ENCODE data around the gene ANXA7. TPM values are rescaled to one million over a fixed set of nuclear protein-coding genes. Genes with fewer than 3 reads are reported as not detected.

Gene ANXA7
- polyA plus RNA-seq, 1 experiment: 134 TPM

- no peak overlapping the region for H3K4me3 ChIP-seq (ENCODE audit: low read depth, low read length)
- no peaks in the 10 kb centered on the region for H3K36me3 ChIP-seq (ENCODE audit: control insufficient read depth, insufficient read depth, low read length)
- no peaks in the 10 kb centered on the region for H3K27me3 ChIP-seq (ENCODE audit: control insufficient read depth, insufficient read depth, low read length)
- ChIA-PET POLR2A (no interaction called here), CTCF (no interaction called here)
- DNase-seq (ENCODE audit: low read depth): no peak
- TF ChIP-seq, protein P1, sequence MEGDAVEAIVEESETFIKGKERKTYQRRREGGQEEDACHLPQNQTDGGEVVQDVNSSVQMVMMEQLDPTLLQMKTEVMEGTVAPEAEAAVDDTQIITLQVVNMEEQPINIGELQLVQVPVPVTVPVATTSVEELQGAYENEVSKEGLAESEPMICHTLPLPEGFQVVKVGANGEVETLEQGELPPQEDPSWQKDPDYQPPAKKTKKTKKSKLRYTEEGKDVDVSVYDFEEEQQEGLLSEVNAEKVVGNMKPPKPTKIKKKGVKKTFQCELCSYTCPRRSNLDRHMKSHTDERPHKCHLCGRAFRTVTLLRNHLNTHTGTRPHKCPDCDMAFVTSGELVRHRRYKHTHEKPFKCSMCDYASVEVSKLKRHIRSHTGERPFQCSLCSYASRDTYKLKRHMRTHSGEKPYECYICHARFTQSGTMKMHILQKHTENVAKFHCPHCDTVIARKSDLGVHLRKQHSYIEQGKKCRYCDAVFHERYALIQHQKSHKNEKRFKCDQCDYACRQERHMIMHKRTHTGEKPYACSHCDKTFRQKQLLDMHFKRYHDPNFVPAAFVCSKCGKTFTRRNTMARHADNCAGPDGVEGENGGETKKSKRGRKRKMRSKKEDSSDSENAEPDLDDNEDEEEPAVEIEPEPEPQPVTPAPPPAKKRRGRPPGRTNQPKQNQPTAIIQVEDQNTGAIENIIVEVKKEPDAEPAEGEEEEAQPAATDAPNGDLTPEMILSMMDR (IDR thresholded peaks at IDR 0.05; ENCODE audit: insufficient read depth, low read depth, low read length): no peak
Measured at GRCh38 chr10:73408061-73408460, 5.8 kb downstream of the ANXA7 start.

- CTCF ChIA-PET: no interaction called here
- H3K4me3 ChIP-seq (ENCODE audit: low read depth, low read length): no peak overlapping the region
- H3K36me3 ChIP-seq (ENCODE audit: control insufficient read depth, insufficient read depth, low read length): no peaks in the 10 kb centered on the region
- POLR2A ChIA-PET: no interaction called here
- no peak for DNase-seq (ENCODE audit: low read depth)
- TF ChIP-seq, protein P1 (IDR thresholded peaks at IDR 0.05; ENCODE audit: insufficient read depth, low read depth, low read length): no peak
- no peaks in the 10 kb centered on the region for H3K27me3 ChIP-seq (ENCODE audit: control insufficient read depth, insufficient read depth, low read length)
Measured at GRCh38 chr10:73407495-73407894, 6.4 kb downstream of the ANXA7 start.

DNA sequence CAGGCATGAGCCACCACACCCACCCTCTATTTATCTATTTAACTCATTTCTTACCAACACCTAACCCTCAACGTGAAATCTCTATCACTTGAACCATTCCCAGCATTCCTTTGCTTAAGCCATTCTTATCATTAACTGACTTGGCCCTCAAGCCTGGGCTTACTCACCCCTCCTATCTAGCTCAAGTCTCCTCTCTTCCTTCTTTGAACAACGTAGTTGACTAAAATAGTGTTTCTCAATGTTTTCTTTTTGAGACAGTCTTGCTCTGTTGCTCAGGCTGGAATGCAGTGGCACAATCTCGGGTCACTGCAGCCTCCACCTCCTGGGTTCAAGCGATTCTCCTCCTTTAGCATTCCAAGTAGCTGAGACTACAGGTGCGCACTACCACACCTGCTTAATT is 7.0 kb downstream of the ANXA7 start:
- TF ChIP-seq, protein P1 (IDR thresholded peaks at IDR 0.05; ENCODE audit: insufficient read depth, low read depth, low read length): no peak
- ChIA-PET POLR2A (no interaction called here), CTCF (no interaction called here)
- Histone ChIP-seq H3K4me3 (ENCODE audit: low read depth, low read length) (no peak overlapping the region), H3K27me3 (ENCODE audit: control insufficient read depth, insufficient read depth, low read length) (no peaks in the 10 kb centered on the region), H3K36me3 (ENCODE audit: control insufficient read depth, insufficient read depth, low read length) (no peaks in the 10 kb centered on the region)
- DNase-seq (ENCODE audit: low read depth): no peak

- Histone ChIP-seq H3K36me3 (ENCODE audit: control insufficient read depth, insufficient read depth, low read length) (no peaks in the 10 kb centered on the region), H3K27me3 (ENCODE audit: control insufficient read depth, insufficient read depth, low read length) (no peaks in the 10 kb centered on the region), H3K4me3 (ENCODE audit: low read depth, low read length) (no peak overlapping the region)
- TF ChIP-seq, protein P1 (IDR thresholded peaks at IDR 0.05; ENCODE audit: insufficient read depth, low read depth, low read length): no peak
- POLR2A ChIA-PET: no interaction called here
- CTCF ChIA-PET: no interaction called here
- DNase-seq (ENCODE audit: low read depth): no peak
Measured at GRCh38 chr10:73405556-73405955, 8.3 kb downstream of the ANXA7 start.

DNA sequence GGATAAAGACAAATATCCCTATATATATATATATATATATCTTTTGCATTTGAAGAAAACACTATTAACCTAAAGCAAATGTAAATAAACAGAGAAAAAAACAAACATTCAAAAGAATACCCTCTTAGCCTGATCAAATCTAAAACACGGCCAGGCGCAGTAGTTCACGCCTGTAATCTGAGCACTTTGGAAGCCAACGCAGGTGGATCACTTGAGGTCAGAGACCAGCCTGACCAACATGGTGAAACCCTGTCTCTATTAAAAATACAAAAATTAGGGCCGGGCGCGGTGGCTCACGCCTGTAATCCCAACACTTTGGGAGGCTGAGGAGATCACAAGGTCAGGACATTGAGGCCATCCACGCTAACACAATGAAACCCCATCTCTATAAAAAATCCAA is 9.2 kb downstream of the ANXA7 start:
- CTCF ChIA-PET: interaction anchor here (0.6 kb wide), 1 partner anchor 9 kb away, joined by 3 read pairs; no protein-coding TSS in a partner anchor

More for the DNA sequence above, 9.2 kb downstream of the ANXA7 start:
- no peaks in the 10 kb centered on the region for H3K36me3 ChIP-seq (ENCODE audit: control insufficient read depth, insufficient read depth, low read length)
- H3K4me3 ChIP-seq (ENCODE audit: low read depth, low read length): no peak overlapping the region
- POLR2A ChIA-PET: no interaction called here
- DNase-seq (ENCODE audit: low read depth): no peak
- TF ChIP-seq, protein P1 (IDR thresholded peaks at IDR 0.05; ENCODE audit: insufficient read depth, low read depth, low read length): no peak
- no peaks in the 10 kb centered on the region for H3K27me3 ChIP-seq (ENCODE audit: control insufficient read depth, insufficient read depth, low read length)

Measured in BJ (cell line).